Measurements from ENCODE around the gene IQCK.

The IQCK gene

GRCh38 chr16:19717741-19718623 lies at the start of gene IQCK, which contains the start of gene KNOP1 (continued):
- TF ChIP-seq PRDM10 (tag by site-specific recombination; IDR thresholded peaks at IDR 0.05) (peak; percentile 41), HOXA7 (CRISPR knock-in tag; IDR thresholded peaks at IDR 0.05; ENCODE audit: borderline replicate concordance) (no peak), KLF10 (tag by site-specific recombination; IDR thresholded peaks at IDR 0.05) (no peak; the same call in 1 of the 2 replicates), ZBTB10 (tag by site-specific recombination; IDR thresholded peaks at IDR 0.05) (no peak), ZNF133 (tag by site-specific recombination; IDR thresholded peaks at IDR 0.05) (no peak), ZNF175 (tag by site-specific recombination; IDR thresholded peaks at IDR 0.05) (no peak), ZNF223 (tag by site-specific recombination; IDR thresholded peaks at IDR 0.05) (no peak), CTCF (tag by site-specific recombination; IDR thresholded peaks at IDR 0.05) (no peak), ZNF23 (tag by site-specific recombination; IDR thresholded peaks at IDR 0.05; ENCODE audit: borderline replicate concordance) (no peak), FEZF1 (tag by site-specific recombination; IDR thresholded peaks at IDR 0.05) (no peak), ZNF341 (tag by site-specific recombination; IDR thresholded peaks at IDR 0.05; ENCODE audit: low read depth) (peak; percentile 42; the same call in 1 of the 2 replicates), ZNF600 (tag by site-specific recombination; IDR thresholded peaks at IDR 0.05) (peak; percentile 88), ZNF843 (tag by site-specific recombination; IDR thresholded peaks at IDR 0.05) (peak; percentile 60), ZNF639 (tag by site-specific recombination; IDR thresholded peaks at IDR 0.05) (no peak; the same call in 1 of the 2 replicates), ZNF335 (tag by site-specific recombination; conservative IDR thresholded peaks at IDR 0.05) (peak; percentile 97), ZNF302 (tag by site-specific recombination; IDR thresholded peaks at IDR 0.05; ENCODE audit: low read depth) (no peak), ZNF157 (tag by site-specific recombination; IDR thresholded peaks at IDR 0.05) (no peak), ZNF596 (tag by site-specific recombination; IDR thresholded peaks at IDR 0.05) (no peak), ZNF394 (tag by site-specific recombination; IDR thresholded peaks at IDR 0.05; ENCODE audit: borderline replicate concordance) (no peak; the same call in 1 of the 2 replicates), TSHZ1 (tag by site-specific recombination; IDR thresholded peaks at IDR 0.05; ENCODE audit: borderline replicate concordance) (no peak), ZBTB7A (tag by site-specific recombination; IDR thresholded peaks at IDR 0.05; ENCODE audit: low read depth) (0 out of 2 replicates have a peak, but pooled peaks have one; percentile 69), KLF9 (tag by site-specific recombination; IDR thresholded peaks at IDR 0.05; ENCODE audit: low read depth) (peak; percentile 89), ZNF645 (tag by site-specific recombination; IDR thresholded peaks at IDR 0.05) (no peak), ZNF501 (tag by site-specific recombination; IDR thresholded peaks at IDR 0.05) (peak; percentile 62; the same call in 1 of the 2 replicates)

All from HEK293 (cell line).